ENCODE results near the gene DAAM1. TPM values are rescaled to one million over a fixed set of nuclear protein-coding genes. Genes with fewer than 3 reads are reported as not detected.

DAAM1 gene
- total RNA-seq, 1 donor from 2014 or later: 69.9 TPM

DNA sequence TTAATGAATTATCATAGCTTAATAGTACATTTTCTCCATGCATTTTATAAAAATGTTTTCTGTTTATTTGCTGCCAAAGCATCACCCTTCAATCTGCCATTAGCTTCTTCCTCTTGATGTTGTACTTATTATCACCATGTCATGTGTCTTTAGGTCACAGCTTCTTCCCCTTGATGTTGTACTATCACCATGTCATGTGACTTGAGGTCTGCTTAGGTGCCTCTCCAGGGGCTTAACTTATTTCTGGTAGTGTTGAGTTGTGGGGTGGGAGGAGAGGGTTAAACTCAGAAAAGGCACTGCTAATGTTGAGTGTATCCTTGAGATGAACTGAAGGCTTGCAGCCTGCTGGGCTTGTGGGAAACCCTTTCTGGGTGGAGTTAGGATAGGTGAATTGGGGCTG, 87.8 kb downstream of the DAAM1 start:
- peaks cover 4% of the 10 kb centered on the region for H3K9me3 Mint-ChIP-seq (ENCODE audit: low read depth)
- H3K4me1 Mint-ChIP-seq (ENCODE audit: low read depth): peaks cover 1% of the 10 kb centered on the region
- H3K27ac Mint-ChIP-seq: no peak overlapping the region
- TF ChIP-seq, protein P1, sequence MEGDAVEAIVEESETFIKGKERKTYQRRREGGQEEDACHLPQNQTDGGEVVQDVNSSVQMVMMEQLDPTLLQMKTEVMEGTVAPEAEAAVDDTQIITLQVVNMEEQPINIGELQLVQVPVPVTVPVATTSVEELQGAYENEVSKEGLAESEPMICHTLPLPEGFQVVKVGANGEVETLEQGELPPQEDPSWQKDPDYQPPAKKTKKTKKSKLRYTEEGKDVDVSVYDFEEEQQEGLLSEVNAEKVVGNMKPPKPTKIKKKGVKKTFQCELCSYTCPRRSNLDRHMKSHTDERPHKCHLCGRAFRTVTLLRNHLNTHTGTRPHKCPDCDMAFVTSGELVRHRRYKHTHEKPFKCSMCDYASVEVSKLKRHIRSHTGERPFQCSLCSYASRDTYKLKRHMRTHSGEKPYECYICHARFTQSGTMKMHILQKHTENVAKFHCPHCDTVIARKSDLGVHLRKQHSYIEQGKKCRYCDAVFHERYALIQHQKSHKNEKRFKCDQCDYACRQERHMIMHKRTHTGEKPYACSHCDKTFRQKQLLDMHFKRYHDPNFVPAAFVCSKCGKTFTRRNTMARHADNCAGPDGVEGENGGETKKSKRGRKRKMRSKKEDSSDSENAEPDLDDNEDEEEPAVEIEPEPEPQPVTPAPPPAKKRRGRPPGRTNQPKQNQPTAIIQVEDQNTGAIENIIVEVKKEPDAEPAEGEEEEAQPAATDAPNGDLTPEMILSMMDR (IDR thresholded peaks at IDR 0.05; ENCODE audit: unreplicated experiment): no peak
- no peaks in the 10 kb centered on the region for H3K27me3 Mint-ChIP-seq
- DNase-seq (ENCODE audit: low spot score, unreplicated experiment): no peak
- peaks cover 14% of the 10 kb centered on the region for H3K36me3 Mint-ChIP-seq (ENCODE audit: insufficient read depth)
- H3K4me3 Mint-ChIP-seq (ENCODE audit: low read depth): no peak overlapping the region

DNA sequence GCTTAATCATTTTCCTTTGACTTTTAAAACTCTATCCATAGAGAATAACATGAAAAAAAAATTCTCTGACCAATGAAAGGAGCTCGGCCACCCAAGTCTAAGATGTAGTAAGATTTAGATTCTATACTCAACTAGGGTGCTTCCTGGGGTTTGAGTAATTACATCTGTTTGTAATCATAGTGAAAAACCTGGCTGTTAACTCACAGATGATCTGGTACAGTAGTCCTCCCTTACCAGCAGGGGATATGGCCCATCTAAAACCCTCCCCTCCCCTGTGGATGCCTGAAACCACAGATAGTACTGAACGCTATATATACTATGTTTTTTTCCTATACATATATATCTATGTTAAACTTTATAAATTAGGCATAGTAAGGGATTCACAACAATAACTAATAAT, 89.2 kb downstream of the DAAM1 start:
- Mint-ChIP-seq H3K27me3 (no peaks in the 10 kb centered on the region), H3K4me1 (ENCODE audit: low read depth) (peaks cover 4% of the 10 kb centered on the region), H3K4me3 (ENCODE audit: low read depth) (no peak overlapping the region), H3K27ac (no peak overlapping the region), H3K36me3 (ENCODE audit: insufficient read depth) (peaks cover 15% of the 10 kb centered on the region), H3K9me3 (ENCODE audit: low read depth) (peaks cover 4% of the 10 kb centered on the region)
- DNase-seq (ENCODE audit: low spot score, unreplicated experiment): no peak
- TF ChIP-seq, protein P1 (IDR thresholded peaks at IDR 0.05; ENCODE audit: unreplicated experiment): no peak

DNA sequence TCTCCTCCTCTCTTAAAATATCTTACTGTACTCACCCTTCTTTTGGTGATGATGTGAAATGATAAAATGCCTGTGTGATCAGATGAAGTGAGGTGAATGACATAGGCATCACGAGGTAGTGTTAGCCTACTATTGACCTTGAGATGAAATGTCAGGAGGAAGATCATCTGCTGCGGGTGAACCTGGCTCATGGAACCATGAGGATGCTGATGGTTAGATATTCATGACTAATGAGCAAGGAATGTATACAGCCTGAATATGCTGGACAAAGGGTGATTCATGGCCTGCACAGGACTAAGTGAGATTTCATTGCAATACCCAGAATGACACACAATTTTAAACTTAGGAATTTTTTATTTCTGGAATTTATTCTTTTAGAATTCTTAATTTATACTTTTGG, 89.6 kb downstream of the DAAM1 start:
- DNase-seq (ENCODE audit: low spot score, unreplicated experiment): no peak
- Mint-ChIP-seq H3K9me3 (ENCODE audit: low read depth) (peaks cover 4% of the 10 kb centered on the region), H3K36me3 (ENCODE audit: insufficient read depth) (peaks cover 15% of the 10 kb centered on the region), H3K4me3 (ENCODE audit: low read depth) (no peak overlapping the region), H3K27me3 (no peaks in the 10 kb centered on the region), H3K27ac (no peak overlapping the region), H3K4me1 (ENCODE audit: low read depth) (peaks cover 8% of the 10 kb centered on the region)
- TF ChIP-seq, protein P1 (IDR thresholded peaks at IDR 0.05; ENCODE audit: unreplicated experiment): no peak

DNA sequence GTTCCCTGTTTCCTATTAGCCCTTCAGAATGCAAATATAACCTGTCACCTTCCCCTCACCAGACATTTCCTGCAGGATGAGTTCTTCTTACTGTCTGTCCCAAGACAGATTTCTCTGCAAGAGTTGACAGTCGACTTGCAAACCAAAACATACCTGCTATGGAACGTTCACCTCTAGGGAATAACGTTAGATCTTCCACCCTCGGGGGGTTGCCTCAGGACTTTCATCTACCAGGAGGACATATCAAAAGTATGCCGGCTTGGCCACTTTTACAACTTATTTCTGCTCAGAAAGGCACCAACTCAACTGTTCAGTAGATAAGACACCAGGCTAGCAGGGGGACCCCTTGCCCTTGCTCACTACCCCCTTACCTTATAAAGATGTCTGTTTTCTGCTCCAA, 92.5 kb downstream of the DAAM1 start:
- DNase-seq (ENCODE audit: low spot score, unreplicated experiment): no peak
- Mint-ChIP-seq H3K4me3 (ENCODE audit: low read depth) (no peak overlapping the region), H3K36me3 (ENCODE audit: insufficient read depth) (peaks cover 36% of the 10 kb centered on the region), H3K4me1 (ENCODE audit: low read depth) (peaks cover 10% of the 10 kb centered on the region), H3K9me3 (ENCODE audit: low read depth) (peaks cover 23% of the 10 kb centered on the region), H3K27ac (no peak overlapping the region), H3K27me3 (no peaks in the 10 kb centered on the region)
- TF ChIP-seq, protein P1 (IDR thresholded peaks at IDR 0.05; ENCODE audit: unreplicated experiment): no peak

GRCh38 chr14:59281609-59282377, 93.3 kb downstream of the DAAM1 start:
- Mint-ChIP-seq H3K4me3 (ENCODE audit: low read depth) (no peak overlapping the region), H3K27me3 (no peaks in the 10 kb centered on the region), H3K36me3 (ENCODE audit: insufficient read depth) (peaks cover 36% of the 10 kb centered on the region), H3K27ac (no peak overlapping the region), H3K4me1 (ENCODE audit: low read depth) (peaks cover 10% of the 10 kb centered on the region), H3K9me3 (ENCODE audit: low read depth) (peaks cover 24% of the 10 kb centered on the region)
- TF ChIP-seq, protein P1 (IDR thresholded peaks at IDR 0.05; ENCODE audit: unreplicated experiment): no peak
- DNase-seq (ENCODE audit: low spot score, unreplicated experiment): no peak

All from progenitor cell of endocrine pancreas (in vitro differentiated cells).